ENCODE data around the gene RPL36A. TPM values are rescaled to one million over a fixed set of nuclear protein-coding genes. Genes with fewer than 3 reads are reported as not detected.

RPL36A gene
- polyA plus RNA-seq, 2 of the 4 experiments (the other 2 are of a cell fraction), result 2,529 to 3,171 TPM

GRCh38 chrX:101407748-101408531 is 17.1 kb downstream of the RPL36A start, which contains the start of the genes GLA and HNRNPH2 (continued):
- TF ChIP-seq USF2 (IDR thresholded peaks at IDR 0.05) (peak; percentile 100), PHF8 (IDR thresholded peaks at IDR 0.05; ENCODE audit: borderline replicate concordance, low read depth) (no peak), RFX5 (IDR thresholded peaks at IDR 0.05) (peak; percentile 95), HOXB13 (CRISPR knock-in tag; IDR thresholded peaks at IDR 0.05; ENCODE audit: low read depth) (no peak), NFE2L2 (conservative IDR thresholded peaks at IDR 0.05; ENCODE audit: low read length) (peak; percentile 82), MAFK (IDR thresholded peaks at IDR 0.05; ENCODE audit: partially characterized antibody) (peak; percentile 92)
- TF ChIP-seq, protein P1, sequence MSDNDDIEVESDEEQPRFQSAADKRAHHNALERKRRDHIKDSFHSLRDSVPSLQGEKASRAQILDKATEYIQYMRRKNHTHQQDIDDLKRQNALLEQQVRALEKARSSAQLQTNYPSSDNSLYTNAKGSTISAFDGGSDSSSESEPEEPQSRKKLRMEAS (IDR thresholded peaks at IDR 0.05), result peak; percentile 14; the same call in 1 of the 2 replicates

DNA sequence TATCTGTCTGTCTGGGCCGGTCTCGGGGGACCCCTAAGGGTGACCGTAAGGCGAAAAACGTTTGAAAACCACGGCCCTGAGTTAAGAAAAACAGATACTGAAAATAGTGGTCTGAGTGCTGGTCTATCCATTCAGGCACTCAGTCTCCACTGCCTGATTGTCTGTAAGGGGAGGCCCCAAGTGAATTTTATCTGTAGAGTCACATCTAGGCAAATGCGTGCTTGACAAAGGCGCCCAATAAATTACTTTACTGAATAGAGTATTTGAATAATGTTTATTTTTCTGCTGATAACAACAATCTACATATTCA is 17.7 kb downstream of the RPL36A start:
- 3% methylated on average over 8 of the region's 8 CpGs for WGBS (ENCODE audit: missing lambda C conversion rate)
- TF ChIP-seq, protein P1 (IDR thresholded peaks at IDR 0.05), result no peak
- TF ChIP-seq PHF8 (IDR thresholded peaks at IDR 0.05; ENCODE audit: borderline replicate concordance, low read depth), result peak; percentile 79; the same call in 1 of the 2 replicates
- H3K4me3 ChIP-seq, result peak overlapping the region; percentile 76
- FAIRE-seq, result no peak
- ChIA-PET POLR2A (no interaction called here), CTCF (no interaction called here)
- peak overlapping the region; percentile 97 for H3K4me2 ChIP-seq
- no peak for DNase-seq (ENCODE audit: low read depth in 1 of 2, low spot score in 1 of 2)
- peak overlapping the region; percentile 88 to 94 for H3K27ac ChIP-seq
- peak; percentile 43 to 47; a peak in 4 of 6 replicates for ATAC-seq
- no peaks in the 10 kb centered on the region for H3K9me3 ChIP-seq
- peaks cover 17% of the 10 kb centered on the region; the same call in 2 of the 3 replicates for H3K4me1 ChIP-seq

DNA sequence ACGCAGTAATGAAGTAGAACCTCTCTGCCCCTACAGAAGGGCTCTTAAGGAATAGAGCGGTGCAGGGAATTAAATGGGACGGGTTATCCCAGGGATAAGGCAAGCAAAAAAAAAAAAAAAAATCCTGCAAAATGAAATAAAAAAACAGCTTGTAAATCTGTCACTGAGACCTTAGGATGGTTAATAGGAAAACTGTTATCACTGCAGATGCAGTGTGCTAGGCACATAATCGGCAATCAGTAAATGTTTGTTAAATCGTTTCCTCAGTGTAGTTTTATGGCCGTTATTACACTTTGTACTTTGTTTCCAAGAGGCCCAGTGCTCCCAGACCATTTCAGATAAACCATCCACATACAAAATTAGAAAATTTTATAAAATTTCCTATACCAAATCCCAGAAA is 18.2 kb downstream of the RPL36A start:
- DNase-seq (ENCODE audit: low read depth in 1 of 2, low spot score in 1 of 2) (no peak), ATAC-seq (no peak), FAIRE-seq (no peak)
- peak overlapping the region; percentile 88 to 94 for H3K27ac ChIP-seq
- H3K9me3 ChIP-seq, result no peaks in the 10 kb centered on the region
- ChIA-PET CTCF (interaction anchor here (0.6 kb wide), 1 partner anchor 828 kb away, joined by 3 read pairs; no protein-coding TSS in a partner anchor), POLR2A (interaction anchor here (0.6 kb wide), 1 partner anchor 19 kb away, joined by 4 read pairs; no protein-coding TSS in a partner anchor)
- peaks cover 17% of the 10 kb centered on the region; the same call in 2 of the 3 replicates for H3K4me1 ChIP-seq
- WGBS (ENCODE audit: missing lambda C conversion rate), result 6% methylated on average over 6 of the region's 6 CpGs
- H3K4me3 ChIP-seq, result peak overlapping the region; percentile 76
- TF ChIP-seq CHD2 (IDR thresholded peaks at IDR 0.05; ENCODE audit: low read length, partially characterized antibody) (no peak), RNF2 (IDR thresholded peaks at IDR 0.05; ENCODE audit: borderline replicate concordance, low read depth) (no peak), MAFK (IDR thresholded peaks at IDR 0.05; ENCODE audit: partially characterized antibody) (no peak), NPAS2 (CRISPR knock-in tag; IDR thresholded peaks at IDR 0.05; ENCODE audit: borderline replicate concordance) (no peak), CTCF (IDR thresholded peaks at IDR 0.05) (no peak), GATA3 (IDR thresholded peaks at IDR 0.05; ENCODE audit: borderline replicate concordance) (no peak), RCOR1 (IDR thresholded peaks at IDR 0.05; ENCODE audit: low read depth, low read length) (no peak)
- peak overlapping the region; percentile 97 for H3K4me2 ChIP-seq

DNA sequence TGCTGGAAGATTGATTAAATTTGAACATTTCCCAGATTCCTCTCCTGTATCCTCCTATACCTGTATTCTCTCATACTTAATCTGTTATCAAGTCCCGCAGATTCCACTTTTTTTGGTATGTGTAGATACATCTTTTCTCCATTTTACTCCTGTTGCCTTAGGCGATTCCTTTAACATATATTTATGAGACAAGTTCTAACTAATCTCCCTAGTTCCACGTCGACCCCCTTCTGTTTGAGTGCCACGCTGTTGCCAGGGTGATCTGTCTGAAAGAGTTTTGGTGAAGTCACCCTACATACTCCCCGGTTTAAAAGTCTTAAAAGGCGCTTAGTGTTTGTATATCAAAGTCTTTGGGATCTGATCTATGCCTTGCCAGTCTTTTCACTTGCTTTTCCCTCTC is 19.6 kb downstream of the RPL36A start:
- FAIRE-seq (no peak), ATAC-seq (no peak), DNase-seq (ENCODE audit: low read depth in 1 of 2, low spot score in 1 of 2) (no peak)
- ChIA-PET POLR2A (no interaction called here), CTCF (no interaction called here)
- WGBS (ENCODE audit: missing lambda C conversion rate), result 76% methylated on average over 7 of the region's 7 CpGs
- H3K4me3 ChIP-seq, result no peak overlapping the region
- H3K4me1 ChIP-seq, result peaks cover 21% of the 10 kb centered on the region; the same call in 2 of the 3 replicates
- H3K4me2 ChIP-seq, result peak overlapping the region; percentile 97
- no peak overlapping the region for H3K27ac ChIP-seq
- H3K9me3 ChIP-seq, result no peaks in the 10 kb centered on the region
- TF ChIP-seq MYC (IDR thresholded peaks at IDR 0.05; ENCODE audit: borderline replicate concordance, low read length) (no peak), KDM1A (IDR thresholded peaks at IDR 0.05; ENCODE audit: low read depth) (no peak), SREBF2 (IDR thresholded peaks at IDR 0.05) (no peak), POLR2AphosphoS2 (conservative IDR thresholded peaks at IDR 0.05; ENCODE audit: low read length) (no peak), RAD21 (conservative IDR thresholded peaks at IDR 0.05 in 1 of 2, IDR thresholded peaks at IDR 0.05 in 1 of 2) (no peak), FOSL2 (IDR thresholded peaks at IDR 0.05) (no peak), FOSL2 (CRISPR knock-in tag; IDR thresholded peaks at IDR 0.05) (no peak), FOXS1 (CRISPR knock-in tag; IDR thresholded peaks at IDR 0.05) (no peak), USF2 (IDR thresholded peaks at IDR 0.05) (no peak)
- TF ChIP-seq, protein P2, sequence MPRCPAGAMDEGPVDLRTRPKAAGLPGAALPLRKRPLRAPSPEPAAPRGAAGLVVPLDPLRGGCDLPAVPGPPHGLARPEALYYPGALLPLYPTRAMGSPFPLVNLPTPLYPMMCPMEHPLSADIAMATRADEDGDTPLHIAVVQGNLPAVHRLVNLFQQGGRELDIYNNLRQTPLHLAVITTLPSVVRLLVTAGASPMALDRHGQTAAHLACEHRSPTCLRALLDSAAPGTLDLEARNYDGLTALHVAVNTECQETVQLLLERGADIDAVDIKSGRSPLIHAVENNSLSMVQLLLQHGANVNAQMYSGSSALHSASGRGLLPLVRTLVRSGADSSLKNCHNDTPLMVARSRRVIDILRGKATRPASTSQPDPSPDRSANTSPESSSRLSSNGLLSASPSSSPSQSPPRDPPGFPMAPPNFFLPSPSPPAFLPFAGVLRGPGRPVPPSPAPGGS (IDR thresholded peaks at IDR 0.05), result no peak
- TF ChIP-seq, protein P3, sequence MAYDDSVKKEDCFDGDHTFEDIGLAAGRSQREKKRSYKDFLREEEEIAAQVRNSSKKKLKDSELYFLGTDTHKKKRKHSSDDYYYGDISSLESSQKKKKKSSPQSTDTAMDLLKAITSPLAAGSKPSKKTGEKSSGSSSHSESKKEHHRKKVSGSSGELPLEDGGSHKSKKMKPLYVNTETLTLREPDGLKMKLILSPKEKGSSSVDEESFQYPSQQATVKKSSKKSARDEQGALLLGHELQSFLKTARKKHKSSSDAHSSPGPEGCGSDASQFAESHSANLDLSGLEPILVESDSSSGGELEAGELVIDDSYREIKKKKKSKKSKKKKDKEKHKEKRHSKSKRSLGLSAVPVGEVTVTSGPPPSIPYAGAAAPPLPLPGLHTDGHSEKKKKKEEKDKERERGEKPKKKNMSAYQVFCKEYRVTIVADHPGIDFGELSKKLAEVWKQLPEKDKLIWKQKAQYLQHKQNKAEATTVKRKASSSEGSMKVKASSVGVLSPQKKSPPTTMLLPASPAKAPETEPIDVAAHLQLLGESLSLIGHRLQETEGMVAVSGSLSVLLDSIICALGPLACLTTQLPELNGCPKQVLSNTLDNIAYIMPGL (CRISPR knock-in tag; IDR thresholded peaks at IDR 0.05; ENCODE audit: borderline replicate concordance), result no peak
